H1 (cell line): ENCODE measurements around the gene FXR1. TPM values are rescaled to one million over a fixed set of nuclear protein-coding genes. Genes with fewer than 3 reads are reported as not detected.

Experiments used
- CTCF ChIA-PET: fragments of 300-600 bp; sonication (Branson Sonifier 250); formaldehyde crosslinking; loops from one replicate; lab custom pipeline; 2021; ENCODE audit not compliant: partially characterized antibody; lab: Charles Lee
- POLR2A ChIA-PET: fragments of 300-600 bp; sonication (Branson Sonifier 250); formaldehyde crosslinking; loops from one replicate; lab custom pipeline; 2021; ENCODE audit warnings: inconsistent platforms; ENCODE audit not compliant: partially characterized antibody; lab: Charles Lee
- DNase-seq, 2 experiments: peaks; one replicate each; pipeline versions ENCODE4 v3.0.0 to v3.0.0-alpha.2; 2010 to 2022; ENCODE audit warnings: low spot score in 2 of 2, low read depth in 1 of 2, mixed read lengths in 1 of 2
- FAIRE-seq: peaks from 2 replicates; lab custom pipeline; 2011; peaks lifted over from hg19 to GRCh38; lab: Jason Lieb, UNC
- H2AFZ ChIP-seq: 2 replicates; pipeline ENCODE4 v1.8.1; 2012; ENCODE audit warnings: low read length, inconsistent platforms
- H2AK5ac ChIP-seq: 2 replicates; pipeline ENCODE4 v1.6.1; 2013; ENCODE audit warnings: low read depth, low read length
- H2BK120ac ChIP-seq: replicated peaks from 2 replicates; pipeline ENCODE3; 2013; ENCODE audit warnings: low read depth, low read length, inconsistent platforms
- H2BK12ac ChIP-seq: 2 replicates; pipeline ENCODE4 v1.6.1; 2013; ENCODE audit warnings: low read depth, low read length
- H2BK15ac ChIP-seq: 2 replicates; pipeline ENCODE4 v1.6.1; 2013; ENCODE audit warnings: low read length
- H2BK20ac ChIP-seq: 2 replicates; pipeline ENCODE4 v1.6.1; 2013; ENCODE audit warnings: low read length
- H2BK5ac ChIP-seq: 2 replicates; pipeline ENCODE4 v1.6.1; 2013; ENCODE audit warnings: low read depth, low read length
- H3K14ac ChIP-seq: 2 replicates; pipeline ENCODE4 v1.6.1; 2013; ENCODE audit warnings: inconsistent platforms; ENCODE audit not compliant: insufficient read length
- H3K18ac ChIP-seq: 2 replicates; pipeline ENCODE4 v1.6.1; 2013; ENCODE audit warnings: low read length; ENCODE audit errors: extremely low read depth
- H3K23ac ChIP-seq: 2 replicates; pipeline ENCODE4 v1.6.1; 2013; ENCODE audit warnings: inconsistent platforms; ENCODE audit not compliant: insufficient read length
- H3K23me2 ChIP-seq: 2 replicates; pipeline ENCODE4 v1.6.1; 2013; ENCODE audit warnings: low read depth, low read length
- H3K27ac ChIP-seq: 2 replicates; pipeline ENCODE4 v1.6.1; 2011; ENCODE audit warnings: low read depth, low read length, inconsistent platforms
- H3K27me3 ChIP-seq, 4 experiments: replicated peaks in 1 of 4; 1 replicate in 1 of 4; 2 replicates in 3 of 4; pipeline versions ENCODE4 v1.6.1 to v1.8.1; 2011 to 2013; ENCODE audit warnings: low read length in 3 of 4, mild to moderate bottlenecking in 3 of 4, inconsistent platforms in 2 of 4, mixed read lengths in 2 of 4, moderate library complexity in 1 of 4; ENCODE audit not compliant: control insufficient read depth in 3 of 4, insufficient read depth in 3 of 4; ENCODE audit errors: extremely low read depth in 1 of 4
- H3K36me3 ChIP-seq, 4 experiments: 2 replicates each; pipeline versions ENCODE4 v1.6.1 to v1.8.1; 2011 to 2013; ENCODE audit warnings: mild to moderate bottlenecking in 4 of 4, low read length in 3 of 4, moderate library complexity in 2 of 4, control low read depth in 1 of 4, inconsistent platforms in 1 of 4; ENCODE audit not compliant: insufficient read depth in 4 of 4, control insufficient read depth in 2 of 4
- H3K4ac ChIP-seq: replicated peaks from 2 replicates; pipeline ENCODE3; 2013; ENCODE audit warnings: low read length, low read depth, mixed read lengths, inconsistent platforms; ENCODE audit not compliant: insufficient read length
- H3K4me1 ChIP-seq, 4 experiments: replicated peaks in 1 of 4; 1 replicate in 1 of 4; 2 replicates in 3 of 4; pipeline versions ENCODE4 v1.6.1 to v1.8.1; 2011 to 2013; ENCODE audit warnings: low read length in 3 of 4, inconsistent platforms in 2 of 4, mixed read lengths in 1 of 4; ENCODE audit not compliant: insufficient read depth in 4 of 4, control insufficient read depth in 3 of 4
- H3K4me2 ChIP-seq, 2 experiments: 2 replicates each; pipeline versions ENCODE4 v1.6.1 to v1.8.1; 2011 to 2013; ENCODE audit warnings: low read depth in 2 of 2, low read length in 2 of 2, control low read depth in 1 of 2, inconsistent platforms in 1 of 2, mild to moderate bottlenecking in 1 of 2; ENCODE audit not compliant: insufficient read depth in 1 of 2
- H3K4me3 ChIP-seq, 4 experiments: fragments of 200-600, 300-600 bp in 1 of 4; sonication (generic), shearing (Covaris generic), sonication (Bioruptor Twin) in 1 of 4; 2 replicates each; pipeline versions ENCODE4 v1.5.1 to v1.8.1; 2011 to 2016; ENCODE audit warnings: low read length in 4 of 4, low read depth in 3 of 4, control low read depth in 2 of 4, inconsistent platforms in 2 of 4, mild to moderate bottlenecking in 2 of 4, mixed read lengths in 1 of 4, moderate library complexity in 1 of 4; ENCODE audit not compliant: insufficient read depth in 2 of 4; ENCODE audit errors: extremely low read depth in 1 of 4
- H3K56ac ChIP-seq: replicated peaks from 2 replicates; pipeline ENCODE3; 2013; ENCODE audit warnings: low read depth, mild to moderate bottlenecking, mixed read lengths, low read length, inconsistent platforms; ENCODE audit not compliant: insufficient read length
- H3K79me1 ChIP-seq: 2 replicates; pipeline ENCODE4 v1.6.1; 2013; ENCODE audit warnings: low read depth, low read length, control low read depth
- H3K79me2 ChIP-seq, 2 experiments: 2 replicates each; pipeline versions ENCODE4 v1.6.1 to v1.8.1; 2012 to 2013; ENCODE audit warnings: low read length in 2 of 2, mild to moderate bottlenecking in 2 of 2, inconsistent platforms in 1 of 2; ENCODE audit not compliant: insufficient read depth in 2 of 2, control insufficient read depth in 1 of 2
- H3K9ac ChIP-seq, 4 experiments: replicated peaks in 1 of 4; 1 replicate in 1 of 4; 2 replicates in 3 of 4; pipeline versions ENCODE4 v1.6.1 to v1.8.1; 2011 to 2013; ENCODE audit warnings: low read depth in 3 of 4, low read length in 3 of 4, control low read depth in 2 of 4, mild to moderate bottlenecking in 2 of 4, moderate library complexity in 2 of 4, inconsistent platforms in 1 of 4; ENCODE audit errors: extremely low read depth in 1 of 4
- H3K9me3 ChIP-seq, 2 experiments: 2 replicates each; pipeline versions ENCODE4 v1.6.1 to v1.8.1; 2012 to 2013; ENCODE audit warnings: mild to moderate bottlenecking in 2 of 2, moderate library complexity in 2 of 2, control low read depth in 1 of 2, inconsistent platforms in 1 of 2, low read depth in 1 of 2, low read length in 1 of 2, mixed read lengths in 1 of 2; ENCODE audit not compliant: insufficient read depth in 2 of 2
- H4K20me1 ChIP-seq, 2 experiments: replicated peaks in 1 of 2; 2 replicates each; pipeline versions ENCODE3 to v1.8.1; 2011 to 2013; ENCODE audit warnings: inconsistent platforms in 2 of 2, low read length in 2 of 2, mild to moderate bottlenecking in 1 of 2; ENCODE audit not compliant: insufficient read depth in 2 of 2, control insufficient read depth in 1 of 2
- H4K5ac ChIP-seq: 2 replicates; pipeline ENCODE4 v1.6.1; 2013; ENCODE audit warnings: low read length, low read depth, mixed read lengths, inconsistent platforms; ENCODE audit not compliant: insufficient read length
- H4K8ac ChIP-seq: 2 replicates; pipeline ENCODE4 v1.8.0; 2013; ENCODE audit warnings: mild to moderate bottlenecking, moderate library complexity, low read length, inconsistent platforms; ENCODE audit not compliant: insufficient read depth; ENCODE audit errors: extremely low read depth
- H4K91ac ChIP-seq: replicated peaks from 2 replicates; pipeline ENCODE3; 2013; ENCODE audit warnings: low read length, mixed read lengths, inconsistent platforms; ENCODE audit not compliant: insufficient read length
- PHF8 ChIP-seq: fragments of 200-600 bp; sonication (generic); conservative IDR thresholded peaks from 2 replicates; pipeline ENCODE4 v1.7.1; 2012; ENCODE audit warnings: low read depth, mild to moderate bottlenecking, inconsistent platforms, low read length, moderate library complexity
- TEAD4 ChIP-seq: IDR thresholded peaks from 2 replicates; pipeline ENCODE4 v1.6.1; 2012; ENCODE audit warnings: low read depth, low read length, inconsistent platforms, mixed read lengths
- WGBS, 2 experiments: shearing (Covaris generic) in 1 of 2; methylation state at CpG; one replicate each; pipeline versions ENCODE4 v1.1.6 to v1.1.7; 2013 to 2015; ENCODE audit warnings: low lambda C conversion rate in 2 of 2, mixed read lengths in 2 of 2, inconsistent platforms in 1 of 2, low coverage in 1 of 2, missing lambda C conversion rate in 1 of 2; ENCODE audit not compliant: insufficient replicate concordance in 2 of 2, insufficient coverage in 1 of 2, insufficient read length in 1 of 2; ENCODE audit errors: extremely low coverage in 1 of 2, missing lambda C conversion rate in 1 of 2; 5-methylcytosine and 5-hydroxymethylcytosine counted together
- polyA plus RNA-seq, 7 experiments: library from polyadenylated mRNA; depleted of rRNA in 3 of 7; stranded (reverse) in 5 of 7; unstranded in 2 of 7; fragments of >200 nt in 5 of 7; fragments of 200-250 nt in 2 of 7; gene quantifications; 1 replicate in 5 of 7; 2 replicates in 1 of 7; 4 replicates in 1 of 7; pipeline versions ENCODE4 v1.2.1 to v1.2.3, GENCODE V29; 2011 to 2013; ENCODE audit warnings: missing spikeins in 2 of 7, mixed read lengths in 2 of 7
- total RNA-seq: library from RNA; stranded (reverse); fragmentation: NEBNext Ultra II Directional; extraction: Animal tissue kit (Norgen Biotek cat#: 25700); gene quantifications from 2 replicates; pipeline ENCODE4 v1.2.1, GENCODE V29; 2021

The FXR1 gene
- total and polyA plus RNA-seq, 2 of the 8 experiments (the other 6 are each of a cell fraction or from before 2014, with no cell fraction given) = 108 to 283 TPM

DNA sequence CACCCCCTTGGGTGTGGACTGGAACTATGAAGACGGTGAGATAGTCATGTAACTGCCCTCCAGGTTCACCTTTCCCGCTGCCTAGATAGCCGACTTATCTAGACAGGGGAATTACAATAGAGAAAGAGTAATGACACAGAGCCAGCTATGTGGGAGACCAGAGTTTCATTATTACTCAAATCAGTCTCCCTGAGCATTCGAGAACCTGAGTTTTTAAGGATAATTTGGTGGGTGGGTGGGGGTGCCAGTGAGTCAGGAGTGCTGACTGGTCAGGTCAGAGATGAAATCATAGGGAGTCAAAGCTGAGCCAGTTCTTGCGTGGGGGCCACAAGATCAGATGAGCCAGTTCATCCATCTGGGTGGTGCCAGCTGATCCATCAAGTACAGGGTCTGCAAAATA lies 96.8 kb downstream of the FXR1 start:
- H3K9ac ChIP-seq = no peak overlapping the region
- no peak overlapping the region; the same call in 1 of the 2 replicates for H4K8ac ChIP-seq
- no peak overlapping the region for H3K27ac ChIP-seq
- no peak overlapping the region for H3K14ac ChIP-seq
- H2BK20ac ChIP-seq = no peak overlapping the region
- H2AK5ac ChIP-seq = no peak overlapping the region
- DNase-seq (no peak), FAIRE-seq (no peak)
- peaks cover 0 to 6% (median 2%) of the 10 kb centered on the region in 4 experiments; a peak in 1 of 7 replicates for H3K4me1 ChIP-seq
- no peaks in the 10 kb centered on the region for H3K23me2 ChIP-seq
- no peaks in the 10 kb centered on the region for H4K20me1 ChIP-seq
- no peaks in the 10 kb centered on the region for H3K9me3 ChIP-seq
- CTCF ChIA-PET = interaction anchor here (1.5 kb wide), 1 partner anchor 206 kb away, joined by 7 read pairs; no protein-coding TSS in a partner anchor
- no peak overlapping the region for H3K4ac ChIP-seq
- H2BK5ac ChIP-seq = no peak overlapping the region
- H2AFZ ChIP-seq = no peak overlapping the region; the same call in 1 of the 2 replicates
- H3K4me3 ChIP-seq = no peak overlapping the region
- no peaks in the 10 kb centered on the region for H3K79me2 ChIP-seq
- no peak overlapping the region for H2BK120ac ChIP-seq
- H4K5ac ChIP-seq = no peak overlapping the region
- 68% methylated on average over 5 of the region's 5 CpGs; no CpG with 5 or more reads in 1 of the 2 experiments for WGBS, 2 experiments
- no peak overlapping the region for H2BK12ac ChIP-seq
- H2BK15ac ChIP-seq = no peak overlapping the region
- peak overlapping the region; percentile 11 to 20; a peak in 2 of 4 replicates for H3K4me2 ChIP-seq
- no peak overlapping the region for H3K56ac ChIP-seq
- no peak overlapping the region for H3K23ac ChIP-seq
- H3K79me1 ChIP-seq = no peaks in the 10 kb centered on the region
- H3K36me3 ChIP-seq = no peaks in the 10 kb centered on the region
- H4K91ac ChIP-seq = no peak overlapping the region
- no peak overlapping the region for H3K18ac ChIP-seq
- POLR2A ChIA-PET = interaction anchor here (1.5 kb wide), 1 partner anchor 16 kb away, joined by 3 read pairs; no protein-coding TSS in a partner anchor
- H3K27me3 ChIP-seq = no peaks in the 10 kb centered on the region
- TF ChIP-seq TEAD4 = no peak
- TF ChIP-seq PHF8 = no peak
